GM18498 (cell line): ENCODE results near the gene LMTK2.

Experiments used
- ATAC-seq: cut with Tn5 transposase; IDR thresholded peaks from one replicate; pipeline ENCODE4 v1.9.1; 2021; ENCODE audit warnings: mild to moderate bottlenecking, moderate library complexity; ENCODE audit not compliant: unreplicated experiment

The LMTK2 gene

GRCh38 chr7:98174334-98175259 is 67.9 kb downstream of the LMTK2 start:
- ATAC-seq: no peak

GRCh38 chr7:98175260-98175940 is 68.7 kb downstream of the LMTK2 start:
- no peak for ATAC-seq

GRCh38 chr7:98177553-98177952 is 70.9 kb downstream of the LMTK2 start:
- ATAC-seq: no peak

- ATAC-seq: no peak
These were observed 71.7 kb downstream of the LMTK2 start for GRCh38 chr7:98178321-98178720.

- ATAC-seq: no peak
These were observed 72.3 kb downstream of the LMTK2 start for GRCh38 chr7:98178762-98179490.

- ATAC-seq: no peak
These were observed 74.1 kb downstream of the LMTK2 start for GRCh38 chr7:98180751-98181150.

- no peak for ATAC-seq
These were observed 78.4 kb downstream of the LMTK2 start for GRCh38 chr7:98185101-98185500.

- ATAC-seq: no peak
These were observed 79.9 kb downstream of the LMTK2 start for GRCh38 chr7:98186452-98187137.

GRCh38 chr7:98187138-98187502 is 80.5 kb downstream of the LMTK2 start:
- ATAC-seq: no peak

- no peak for ATAC-seq
These were observed 82.9 kb downstream of the LMTK2 start for GRCh38 chr7:98189559-98189958.

GRCh38 chr7:98191668-98192431 is 85.2 kb downstream of the LMTK2 start:
- no peak for ATAC-seq

- no peak for ATAC-seq
These were observed 86.3 kb downstream of the LMTK2 start for GRCh38 chr7:98192781-98193457.

GRCh38 chr7:98193474-98194180 is 87.0 kb downstream of the LMTK2 start:
- no peak for ATAC-seq

GRCh38 chr7:98194186-98194585 is 87.5 kb downstream of the LMTK2 start:
- no peak for ATAC-seq

GRCh38 chr7:98194672-98195457 is 88.2 kb downstream of the LMTK2 start:
- no peak for ATAC-seq

GRCh38 chr7:98196706-98197605 is 90.3 kb downstream of the LMTK2 start:
- ATAC-seq: no peak

GRCh38 chr7:98199131-98199530 is 92.5 kb downstream of the LMTK2 start:
- no peak for ATAC-seq
